Measurements from ENCODE around the gene DCXR. TPM values are rescaled to one million over a fixed set of nuclear protein-coding genes. Genes with fewer than 3 reads are reported as not detected.
A peak's percentile ranks its signal among the peaks of the same experiment; 100 is the strongest.

The DCXR gene
- total RNA-seq, 2 experiments from 2014 or later = 132 to 147 TPM

DNA sequence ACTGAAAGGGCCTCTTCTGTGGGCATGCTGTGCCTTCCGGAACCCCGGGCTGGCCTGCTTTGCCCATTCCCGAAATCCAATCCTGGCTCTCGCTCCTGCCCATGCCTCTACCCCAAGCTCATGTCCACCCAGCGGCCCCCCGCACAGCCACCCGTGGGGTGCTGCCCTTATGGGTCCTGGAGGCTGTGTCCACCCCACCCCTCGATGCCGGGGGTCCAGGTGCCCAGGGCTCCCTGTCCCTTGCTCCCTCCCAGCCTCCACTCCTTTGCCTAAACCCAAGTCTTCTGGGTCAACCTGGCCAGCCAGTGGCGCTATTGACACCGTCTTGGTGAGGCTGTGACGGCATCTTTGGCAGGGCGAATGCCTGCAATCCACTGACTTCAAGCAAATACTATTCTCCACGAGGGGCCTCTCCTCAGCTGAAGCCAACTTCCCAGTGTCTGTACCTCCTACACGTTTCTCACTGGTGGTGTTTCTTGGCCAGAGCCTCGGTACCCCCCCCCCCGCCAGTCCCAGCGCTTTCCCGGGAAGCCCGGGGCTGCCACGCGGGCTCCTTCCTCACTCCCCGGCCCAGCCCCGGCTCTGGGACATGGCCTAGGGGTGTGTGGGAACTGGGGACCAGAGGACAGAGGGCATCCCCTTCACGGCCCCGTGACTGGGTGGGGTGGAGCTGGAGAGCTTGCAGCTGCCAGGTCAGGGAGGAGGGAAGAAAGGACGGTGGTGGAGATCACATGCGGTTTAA lies 40.3 kb upstream of the DCXR start:
- POLR2A ChIA-PET = no interaction called here

DNA sequence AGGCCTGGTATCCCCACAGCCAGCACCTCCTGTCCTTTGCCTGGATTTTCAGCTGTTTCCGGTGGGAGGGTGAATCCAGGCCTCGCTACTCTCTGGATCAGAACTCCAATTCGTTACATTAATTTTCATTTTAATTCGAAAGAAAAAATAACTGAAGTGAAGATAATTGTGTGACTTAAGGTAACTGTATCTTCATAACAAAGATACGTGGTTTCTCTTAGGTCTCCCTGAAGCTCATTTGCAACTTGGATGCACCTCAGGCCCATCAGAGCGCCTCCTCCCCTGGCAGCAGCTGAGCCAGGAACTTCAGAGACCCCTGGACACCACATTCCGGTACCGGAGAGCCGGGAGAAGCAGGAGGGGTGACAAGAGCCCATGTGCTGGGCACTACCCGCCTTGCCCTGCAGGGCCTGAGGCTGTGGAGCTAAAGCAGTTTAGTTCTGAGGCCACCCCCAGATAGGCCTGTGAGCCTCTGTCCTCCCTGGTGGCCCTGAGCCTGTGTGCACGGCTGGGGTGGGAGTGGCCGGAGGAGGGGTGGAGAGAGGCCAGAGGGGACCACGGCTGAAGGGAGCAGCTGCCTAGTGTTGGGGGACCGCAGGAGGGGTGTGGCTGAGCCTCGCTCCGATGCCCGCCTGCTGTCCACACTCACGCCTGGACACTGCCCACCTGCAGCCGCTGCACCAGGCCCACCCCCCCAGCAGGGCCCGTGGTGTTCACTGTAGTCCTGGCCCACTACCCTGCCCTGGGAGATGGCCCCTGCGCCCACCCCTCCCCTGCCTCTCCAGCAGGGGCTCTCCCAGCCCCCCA lies 39.5 kb upstream of the DCXR start:
- no peak for DNase-seq (ENCODE audit: low spot score)
- H4K20me1 ChIP-seq (ENCODE audit: insufficient read depth, low read length) = no peaks in the 10 kb centered on the region
- H3K9me2 ChIP-seq (ENCODE audit: insufficient read depth, low read length) = no peaks in the 10 kb centered on the region
- BruUV-seq (replicated peaks) = no TSS peak
- H3K79me2 ChIP-seq (ENCODE audit: insufficient read depth, low read depth, low read length) = no peaks in the 10 kb centered on the region
- intact Hi-C loops (cut with micrococcal nuclease; ENCODE audit: unreplicated experiment) = no loop called here
- H3K36me3 ChIP-seq (ENCODE audit: insufficient read depth, low read length) = peaks cover 54% of the 10 kb centered on the region
- CTCF ChIA-PET (ENCODE audit: unreplicated experiment) = no interaction called here
- no peak overlapping the region for H3K4me3 ChIP-seq (ENCODE audit: low read depth, low read length, poor library complexity, severe bottlenecking)
- POLR2A ChIA-PET = interaction anchor here (0.7 to 1.4 kb wide), 2 partner anchors 11 to 220 kb away, joined by 4 to 5 read pairs; no protein-coding TSS in a partner anchor
- no peak overlapping the region for H2AFZ ChIP-seq (ENCODE audit: low read length)
- peak overlapping the region; percentile 66 for H3K27ac ChIP-seq (ENCODE audit: low read depth, low read length, poor library complexity, severe bottlenecking)
- no peaks in the 10 kb centered on the region for H3K9me3 ChIP-seq (ENCODE audit: low read length)
- H3K4me1 ChIP-seq (ENCODE audit: insufficient read depth, low read length, poor library complexity, severe bottlenecking) = peaks cover 25% of the 10 kb centered on the region
- H3K4me2 ChIP-seq (ENCODE audit: low read length) = no peak overlapping the region
- TF ChIP-seq, protein P1, sequence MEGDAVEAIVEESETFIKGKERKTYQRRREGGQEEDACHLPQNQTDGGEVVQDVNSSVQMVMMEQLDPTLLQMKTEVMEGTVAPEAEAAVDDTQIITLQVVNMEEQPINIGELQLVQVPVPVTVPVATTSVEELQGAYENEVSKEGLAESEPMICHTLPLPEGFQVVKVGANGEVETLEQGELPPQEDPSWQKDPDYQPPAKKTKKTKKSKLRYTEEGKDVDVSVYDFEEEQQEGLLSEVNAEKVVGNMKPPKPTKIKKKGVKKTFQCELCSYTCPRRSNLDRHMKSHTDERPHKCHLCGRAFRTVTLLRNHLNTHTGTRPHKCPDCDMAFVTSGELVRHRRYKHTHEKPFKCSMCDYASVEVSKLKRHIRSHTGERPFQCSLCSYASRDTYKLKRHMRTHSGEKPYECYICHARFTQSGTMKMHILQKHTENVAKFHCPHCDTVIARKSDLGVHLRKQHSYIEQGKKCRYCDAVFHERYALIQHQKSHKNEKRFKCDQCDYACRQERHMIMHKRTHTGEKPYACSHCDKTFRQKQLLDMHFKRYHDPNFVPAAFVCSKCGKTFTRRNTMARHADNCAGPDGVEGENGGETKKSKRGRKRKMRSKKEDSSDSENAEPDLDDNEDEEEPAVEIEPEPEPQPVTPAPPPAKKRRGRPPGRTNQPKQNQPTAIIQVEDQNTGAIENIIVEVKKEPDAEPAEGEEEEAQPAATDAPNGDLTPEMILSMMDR (conservative IDR thresholded peaks at IDR 0.05; ENCODE audit: low read length) = no peak
- TF ChIP-seq EZH2phosphoT487 (IDR thresholded peaks at IDR 0.05; ENCODE audit: borderline replicate concordance, low read depth, low read length) = no peak

More for the DNA sequence above, 40.3 kb upstream of the DCXR start:
- Histone ChIP-seq H3K4me1 (ENCODE audit: insufficient read depth, low read length, poor library complexity, severe bottlenecking) (peaks cover 25% of the 10 kb centered on the region), H3K9me2 (ENCODE audit: insufficient read depth, low read length) (no peaks in the 10 kb centered on the region), H4K20me1 (ENCODE audit: insufficient read depth, low read length) (no peaks in the 10 kb centered on the region), H3K9me3 (ENCODE audit: low read length) (no peaks in the 10 kb centered on the region), H3K4me2 (ENCODE audit: low read length) (no peak overlapping the region), H3K4me3 (ENCODE audit: low read depth, low read length, poor library complexity, severe bottlenecking) (no peak overlapping the region), H2AFZ (ENCODE audit: low read length) (no peak overlapping the region), H3K27ac (ENCODE audit: low read depth, low read length, poor library complexity, severe bottlenecking) (no peak overlapping the region), H3K79me2 (ENCODE audit: insufficient read depth, low read depth, low read length) (no peaks in the 10 kb centered on the region), H3K36me3 (ENCODE audit: insufficient read depth, low read length) (peaks cover 62% of the 10 kb centered on the region)
- no TSS peak for BruUV-seq (replicated peaks)
- TF ChIP-seq, protein P1 (conservative IDR thresholded peaks at IDR 0.05; ENCODE audit: low read length) = no peak
- no peak for TF ChIP-seq EZH2phosphoT487 (IDR thresholded peaks at IDR 0.05; ENCODE audit: borderline replicate concordance, low read depth, low read length)
- CTCF ChIA-PET (ENCODE audit: unreplicated experiment) = no interaction called here
- intact Hi-C loops (cut with micrococcal nuclease; ENCODE audit: unreplicated experiment) = no loop called here
- DNase-seq (ENCODE audit: low spot score) = no peak

Measured in OCI-LY7 (cell line).